HG03159 (cell line): ENCODE results near the gene MAFF.
"Not testable (repeated sequence)": the region's sequence is repeated elsewhere in the genome, so short reads cannot be mapped to it uniquely, and the experiment has no call there.

Experiments used
- ATAC-seq: cut with Tn5 transposase; IDR thresholded peaks from one replicate; pipeline ENCODE4 v1.9.1; 2021; ENCODE audit warnings: mild to moderate bottlenecking, moderate library complexity; ENCODE audit not compliant: unreplicated experiment

Gene MAFF

GRCh38 chr22:38177044-38177443 is 24.8 kb upstream of the MAFF start:
- ATAC-seq: no peak

- ATAC-seq: not testable (repeated sequence)
Measured at GRCh38 chr22:38177571-38177925, 24.2 kb upstream of the MAFF start.

- ATAC-seq: no peak
Measured at GRCh38 chr22:38177926-38178604, 23.7 kb upstream of the MAFF start.

- ATAC-seq: not testable (repeated sequence)
Measured at GRCh38 chr22:38178605-38178937, 23.2 kb upstream of the MAFF start.

- peak; percentile 31 for ATAC-seq
Measured at GRCh38 chr22:38180841-38181452, 20.8 kb upstream of the MAFF start.

- peak; percentile 90 for ATAC-seq
Measured at GRCh38 chr22:38181453-38182200, 20.2 kb upstream of the MAFF start, which contains the start of gene PLA2G6. Gene PLA2G6, minus strand, starts transcription at chr22:38181830. Its CDS starts 12,404 bp downstream, at chr22:38169426.

- ATAC-seq: no peak
Measured at GRCh38 chr22:38184788-38185187, 17.0 kb upstream of the MAFF start.

GRCh38 chr22:38186429-38186828 is 15.4 kb upstream of the MAFF start:
- no peak for ATAC-seq

GRCh38 chr22:38187413-38188212 is 14.2 kb upstream of the MAFF start:
- no peak for ATAC-seq

- no peak for ATAC-seq
Measured at GRCh38 chr22:38189104-38189503, 12.7 kb upstream of the MAFF start.

- ATAC-seq: no peak
Measured at GRCh38 chr22:38190581-38190980, 11.2 kb upstream of the MAFF start.

GRCh38 chr22:38191055-38191454 is 10.7 kb upstream of the MAFF start:
- no peak for ATAC-seq

GRCh38 chr22:38191731-38192474 is 9.9 kb upstream of the MAFF start:
- no peak for ATAC-seq

- no peak for ATAC-seq
Measured at GRCh38 chr22:38192475-38192863, 9.3 kb upstream of the MAFF start.

GRCh38 chr22:38193580-38193979 is 8.2 kb upstream of the MAFF start:
- ATAC-seq: no peak

- ATAC-seq: no peak
Measured at GRCh38 chr22:38196791-38197419, 4.9 kb upstream of the MAFF start.

GRCh38 chr22:38199826-38200559 is 1.8 kb upstream of the MAFF start:
- ATAC-seq: no peak

- ATAC-seq: no peak
Measured at GRCh38 chr22:38201371-38201710, 453 bp upstream of the MAFF start.

GRCh38 chr22:38202437-38203089 is 769 bp downstream of the MAFF start:
- ATAC-seq: peak; percentile 22
